C4-2B (cell line): ENCODE results near the gene AHSP.

Experiments used
- ZFX ChIP-seq: fragments of 450-650 bp; IDR thresholded peaks from 2 replicates; pipeline ENCODE4 v1.6.1; 2017
- TF ChIP-seq, protein P1 (sequence below): fragments of 450-650 bp; conservative IDR thresholded peaks from 2 replicates; pipeline ENCODE4 v1.5.1; 2017; ENCODE audit warnings: mild to moderate bottlenecking

DNA sequence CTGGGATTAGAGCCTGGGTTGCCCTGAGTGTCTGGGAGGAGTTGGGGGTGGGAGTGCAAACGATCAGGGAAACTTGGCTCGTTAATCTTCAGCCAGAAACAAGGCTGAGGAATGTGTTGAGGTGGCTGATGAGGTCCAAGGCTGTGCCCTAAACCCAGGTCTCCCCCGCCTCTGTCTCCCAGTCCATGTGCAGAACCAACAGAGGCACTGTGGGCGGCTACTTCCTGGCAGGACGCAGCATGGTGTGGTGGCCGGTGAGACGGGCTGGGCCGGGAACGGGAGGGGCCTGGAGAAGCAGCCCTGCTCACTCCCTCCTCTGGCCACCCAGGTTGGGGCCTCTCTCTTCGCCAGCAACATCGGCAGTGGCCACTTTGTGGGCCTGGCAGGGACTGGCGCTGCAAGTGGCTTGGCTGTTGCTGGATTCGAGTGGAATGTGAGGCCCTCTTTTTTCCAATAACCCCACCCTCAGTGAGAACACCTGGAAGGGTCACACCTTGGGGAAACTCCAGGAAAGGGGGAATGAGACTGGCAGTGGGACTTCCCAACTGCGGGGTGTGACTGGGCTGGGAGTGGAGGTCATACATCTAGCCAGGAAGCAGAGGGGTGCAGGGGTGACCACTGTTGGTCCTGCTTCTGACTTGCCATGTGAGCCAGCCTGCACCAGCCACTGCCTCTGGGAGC is 43.1 kb upstream of the AHSP start:
- TF ChIP-seq, protein P1, sequence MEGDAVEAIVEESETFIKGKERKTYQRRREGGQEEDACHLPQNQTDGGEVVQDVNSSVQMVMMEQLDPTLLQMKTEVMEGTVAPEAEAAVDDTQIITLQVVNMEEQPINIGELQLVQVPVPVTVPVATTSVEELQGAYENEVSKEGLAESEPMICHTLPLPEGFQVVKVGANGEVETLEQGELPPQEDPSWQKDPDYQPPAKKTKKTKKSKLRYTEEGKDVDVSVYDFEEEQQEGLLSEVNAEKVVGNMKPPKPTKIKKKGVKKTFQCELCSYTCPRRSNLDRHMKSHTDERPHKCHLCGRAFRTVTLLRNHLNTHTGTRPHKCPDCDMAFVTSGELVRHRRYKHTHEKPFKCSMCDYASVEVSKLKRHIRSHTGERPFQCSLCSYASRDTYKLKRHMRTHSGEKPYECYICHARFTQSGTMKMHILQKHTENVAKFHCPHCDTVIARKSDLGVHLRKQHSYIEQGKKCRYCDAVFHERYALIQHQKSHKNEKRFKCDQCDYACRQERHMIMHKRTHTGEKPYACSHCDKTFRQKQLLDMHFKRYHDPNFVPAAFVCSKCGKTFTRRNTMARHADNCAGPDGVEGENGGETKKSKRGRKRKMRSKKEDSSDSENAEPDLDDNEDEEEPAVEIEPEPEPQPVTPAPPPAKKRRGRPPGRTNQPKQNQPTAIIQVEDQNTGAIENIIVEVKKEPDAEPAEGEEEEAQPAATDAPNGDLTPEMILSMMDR, result no peak
- no peak for TF ChIP-seq ZFX
